Retina (tissue), 1 donor: ENCODE measurements around the gene GABRP.
"Not testable (repeated sequence)": the region's sequence is repeated elsewhere in the genome, so short reads cannot be mapped to it uniquely, and the experiment has no call there.

Experiments used
- DNase-seq: peaks from one replicate; pipeline ENCODE4 v3.0.0-alpha.2; 2016

The GABRP gene

GRCh38 chr5:170755679-170756456, 27.7 kb upstream of the GABRP start:
- no peak for DNase-seq

DNA sequence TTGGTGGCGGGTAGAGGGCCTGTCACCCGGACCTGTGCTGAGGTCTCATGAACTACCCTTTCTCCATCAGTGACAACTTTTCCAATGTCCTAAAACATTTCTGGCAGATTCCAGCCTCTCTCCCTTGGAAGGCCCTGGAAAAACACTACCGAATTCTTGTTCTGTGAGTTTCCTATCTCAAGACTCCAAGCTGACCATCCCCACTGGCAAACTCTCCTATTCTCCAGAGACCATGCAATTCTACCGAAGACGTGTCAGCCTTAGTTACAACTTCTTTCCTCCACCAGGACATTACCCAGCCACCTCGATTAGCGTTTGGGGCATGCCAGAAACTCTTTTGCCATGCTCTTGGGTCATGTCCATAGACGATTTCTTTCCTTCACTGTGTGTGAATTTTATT, 26.8 kb upstream of the GABRP start:
- DNase-seq = no peak

DNA sequence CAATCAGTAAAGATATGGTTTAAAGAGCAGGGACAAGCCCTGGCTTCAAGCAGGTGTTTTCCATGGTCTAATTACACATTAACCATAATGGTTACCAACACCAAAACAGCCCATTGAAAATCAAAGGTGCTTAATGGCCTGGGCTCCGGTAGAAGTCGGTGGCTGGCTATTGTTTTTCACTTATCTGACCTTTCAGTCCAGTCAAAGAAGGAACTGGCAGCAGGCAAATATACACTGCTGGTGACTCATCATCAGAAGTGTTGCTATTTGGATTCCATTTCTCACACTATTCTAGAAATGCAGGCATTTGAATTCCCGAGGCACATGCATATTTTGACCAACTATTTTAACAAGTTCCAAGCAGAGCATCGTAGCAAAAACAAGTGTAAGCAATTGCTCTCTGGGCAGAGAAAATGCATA, 26.3 kb upstream of the GABRP start:
- DNase-seq = no peak

DNA sequence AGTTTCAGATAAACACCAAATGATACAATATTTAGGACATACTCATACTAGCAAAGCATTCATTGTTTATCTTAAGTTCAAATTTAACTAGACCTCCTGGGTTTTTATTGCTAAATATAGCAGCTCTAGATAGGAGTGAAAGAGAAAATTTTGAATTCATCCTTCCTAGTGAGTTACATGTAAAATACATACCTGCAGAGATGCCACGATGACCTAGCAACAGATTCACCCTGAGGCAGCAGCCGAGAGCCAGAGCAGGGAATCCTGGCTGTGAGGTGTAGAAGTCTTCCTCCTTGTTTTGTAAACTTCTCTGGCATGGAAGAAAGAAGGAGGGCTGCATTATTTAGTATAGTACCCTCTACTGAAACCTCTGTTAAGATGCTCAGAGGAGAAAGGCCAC, 25.9 kb upstream of the GABRP start:
- no peak for DNase-seq

- no peak for DNase-seq
These were observed 25.0 kb upstream of the GABRP start for GRCh38 chr5:170758481-170758880.

- peak; percentile 23 for DNase-seq
These were observed 23.4 kb upstream of the GABRP start for GRCh38 chr5:170760113-170760512.

GRCh38 chr5:170761048-170761707, 22.3 kb upstream of the GABRP start:
- DNase-seq = no peak

GRCh38 chr5:170761708-170762066, 21.8 kb upstream of the GABRP start:
- no peak for DNase-seq

DNA sequence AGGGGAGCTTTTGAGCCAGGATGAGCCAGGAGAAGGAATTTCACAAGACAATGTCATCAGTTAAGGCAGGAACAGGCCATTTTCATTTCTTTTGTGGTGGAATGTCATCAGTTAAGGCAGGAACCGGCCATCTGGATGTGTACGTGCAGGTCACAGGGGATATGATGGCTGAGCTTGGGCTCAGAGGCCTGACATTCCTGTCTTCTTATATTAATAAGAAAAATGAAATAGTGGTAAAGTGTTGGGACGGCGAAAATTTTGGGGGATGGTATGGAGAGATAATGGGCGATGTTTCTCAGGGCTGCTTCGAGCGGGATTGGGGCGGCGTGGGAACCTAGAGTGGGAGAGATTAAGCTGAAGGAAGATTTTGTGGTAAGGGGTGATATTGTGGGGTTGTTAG, 21.2 kb upstream of the GABRP start:
- not testable (repeated sequence) for DNase-seq

DNA sequence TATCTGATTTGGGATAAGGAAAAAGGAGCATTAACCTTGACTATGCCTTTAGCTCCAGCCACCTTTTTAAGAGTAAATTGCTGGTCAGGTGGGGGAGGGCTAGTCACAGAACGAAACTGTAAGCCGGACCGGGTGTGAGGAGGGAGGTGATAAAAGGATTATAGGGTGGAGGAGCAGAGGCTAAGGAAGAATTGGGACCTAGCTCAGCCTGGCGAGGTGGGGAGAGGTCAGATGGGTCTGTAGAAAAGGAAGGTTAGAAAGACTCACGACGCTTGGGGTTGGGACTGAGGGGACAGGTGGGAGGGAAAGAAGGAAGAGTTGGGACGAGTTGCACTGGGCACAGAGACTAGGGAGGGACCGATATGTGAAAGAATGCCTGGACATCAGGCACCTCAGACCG, 17.7 kb upstream of the GABRP start:
- DNase-seq = not testable (repeated sequence)

- DNase-seq = no peak
These were observed 14.3 kb upstream of the GABRP start for GRCh38 chr5:170769246-170769645.

- no peak for DNase-seq
These were observed 13.6 kb upstream of the GABRP start for GRCh38 chr5:170769898-170770416.

DNA sequence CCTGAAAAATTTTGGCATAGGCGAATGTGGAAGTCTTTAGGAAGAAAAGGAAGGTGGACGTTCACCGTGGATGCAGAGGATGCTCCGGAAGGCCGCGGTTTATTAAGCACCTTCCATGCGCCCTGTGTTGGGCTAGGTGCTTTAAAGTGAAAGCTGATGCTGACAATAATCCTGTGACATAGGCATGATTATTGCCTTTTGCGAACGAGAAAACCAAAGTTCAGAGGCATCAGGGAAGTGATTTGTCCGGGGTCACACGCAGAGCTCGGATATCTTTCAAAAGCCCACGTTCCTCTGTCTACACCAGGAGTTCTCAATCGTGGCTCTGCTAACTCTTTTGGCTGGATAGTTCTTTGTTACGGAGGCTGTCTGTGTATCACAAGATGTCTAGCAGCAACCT, 12.0 kb upstream of the GABRP start:
- no peak for DNase-seq

DNA sequence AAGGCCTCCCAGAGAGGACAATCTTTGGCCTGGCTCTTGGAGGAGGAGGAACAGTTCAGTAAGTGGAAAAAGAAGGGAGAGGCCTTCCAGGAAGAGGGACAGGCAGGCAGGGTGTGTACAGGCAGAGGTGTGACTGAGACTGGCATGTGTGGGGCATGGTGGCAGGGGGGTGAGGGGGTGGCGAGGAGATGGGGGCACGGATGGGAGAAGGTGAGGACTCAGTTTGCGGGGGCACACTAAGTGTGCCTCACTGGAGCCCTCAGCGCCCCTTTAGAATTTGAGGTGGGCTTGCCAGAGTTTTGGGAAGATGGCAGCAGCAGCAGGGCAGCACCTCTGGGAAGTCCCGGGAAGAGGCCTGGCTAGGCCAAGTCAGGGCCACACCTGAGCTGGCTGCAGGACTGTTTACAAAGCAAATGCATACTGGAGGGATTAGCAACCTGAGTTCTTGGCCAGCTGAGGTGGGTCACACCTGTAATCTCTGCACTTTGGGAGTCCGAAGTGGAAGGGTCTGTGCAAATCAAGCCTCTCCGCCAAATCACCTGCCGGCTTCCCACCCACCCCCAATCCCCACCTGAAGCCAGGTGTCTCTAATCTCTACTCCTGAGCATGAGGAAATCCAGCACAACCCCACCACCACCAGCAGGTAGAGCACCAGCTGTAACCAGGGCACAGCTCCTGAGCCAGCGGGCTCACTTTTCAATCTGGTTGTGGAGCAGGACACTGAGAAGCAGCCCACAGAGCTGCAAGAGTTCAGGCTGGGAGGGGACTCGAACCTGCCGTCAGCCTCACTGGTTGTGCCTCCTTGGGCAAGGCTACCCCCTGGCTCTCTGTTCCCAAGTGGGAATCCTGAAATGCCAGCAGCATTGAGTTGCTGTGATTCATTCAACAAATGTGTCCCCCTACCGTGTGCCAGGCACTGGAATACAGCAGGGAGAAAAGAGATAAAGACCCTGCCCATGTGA, 10.2 kb upstream of the GABRP start:
- no peak for DNase-seq

GRCh38 chr5:170774831-170775230, 8.7 kb upstream of the GABRP start:
- no peak for DNase-seq

- no peak for DNase-seq
These were observed 1.6 kb upstream of the GABRP start for GRCh38 chr5:170781946-170782345.

DNA sequence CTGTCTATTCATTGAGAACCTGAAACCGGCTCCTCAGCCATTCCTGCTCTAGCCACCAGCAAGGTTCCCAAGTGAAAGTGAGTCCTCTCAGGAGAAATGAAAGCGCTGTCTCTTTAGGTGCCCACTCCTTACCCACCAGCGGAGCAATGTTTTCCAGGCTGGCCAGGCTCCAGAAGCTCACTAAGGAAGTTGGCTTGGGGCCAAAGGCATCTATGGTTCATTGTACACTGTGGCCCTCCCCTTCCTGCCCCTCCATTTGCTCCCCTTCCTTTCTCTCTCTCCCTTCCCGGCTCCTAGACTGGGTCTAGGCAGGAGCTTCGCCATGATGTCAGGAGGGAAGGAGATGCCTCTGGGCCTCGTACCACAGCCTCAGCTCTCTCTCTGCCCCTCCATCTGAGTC, 1.1 kb upstream of the GABRP start:
- no peak for DNase-seq

GRCh38 chr5:170785416-170785815, 1.9 kb downstream of the GABRP start:
- no peak for DNase-seq

GRCh38 chr5:170787216-170787615, 3.7 kb downstream of the GABRP start:
- DNase-seq = no peak

GRCh38 chr5:170788626-170789304, 5.2 kb downstream of the GABRP start:
- no peak for DNase-seq

DNA sequence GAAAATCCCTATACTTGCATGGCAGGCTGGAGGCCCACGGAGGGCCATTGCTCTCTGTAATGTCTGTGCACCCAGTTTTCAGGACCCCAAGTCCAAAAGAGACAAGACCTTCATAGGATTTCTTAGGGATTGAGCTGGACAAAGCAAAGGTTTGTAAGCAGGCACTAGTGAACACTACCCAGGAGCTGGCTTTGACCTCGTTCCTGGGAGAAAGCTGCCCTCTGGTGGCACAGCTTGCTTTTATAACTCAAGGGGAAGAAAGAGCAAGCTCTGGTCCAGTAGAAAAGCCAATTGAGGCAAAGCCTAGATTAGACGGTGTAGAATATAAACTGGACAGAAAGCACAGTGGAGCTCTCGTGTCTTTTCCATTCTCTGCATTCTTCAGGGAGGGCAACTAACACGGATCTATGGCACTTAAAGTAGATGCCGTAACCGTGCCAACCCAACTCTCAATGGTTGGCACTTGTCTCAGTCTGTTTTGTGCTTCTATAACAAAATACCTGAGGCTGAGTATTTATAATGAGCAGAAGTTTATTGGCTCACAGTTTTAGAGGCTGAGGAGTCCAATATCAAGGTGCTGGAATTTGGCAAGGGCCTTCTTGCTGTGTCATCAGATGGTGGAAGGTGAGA, 7.9 kb downstream of the GABRP start:
- peak; percentile 70 for DNase-seq

DNA sequence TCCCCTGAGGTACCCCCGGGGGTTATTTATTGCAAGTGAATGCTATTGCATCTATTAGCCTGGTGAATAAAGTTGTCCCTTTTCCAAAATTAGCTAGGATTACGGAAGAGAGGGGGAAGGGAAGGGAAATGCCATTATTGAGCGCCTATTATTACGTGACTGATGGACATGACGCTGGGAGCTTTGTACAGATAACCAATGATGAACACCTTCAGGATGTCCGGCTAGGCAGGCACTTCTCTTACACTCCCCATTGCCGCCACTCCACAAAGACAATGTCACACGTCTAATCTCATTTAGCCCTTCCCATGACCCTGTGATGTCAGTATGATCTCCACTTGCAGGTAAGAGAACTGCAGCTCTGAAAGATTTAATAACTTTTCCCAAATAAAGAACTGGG, 9.4 kb downstream of the GABRP start:
- DNase-seq = no peak
